Central memory CD4-positive, alpha-beta T cell (primary cell): ENCODE results near the gene SCAMP2.

Experiments used
- DNase-seq: peaks from one replicate; pipeline ENCODE4 v3.0.0; 2022

Gene SCAMP2

DNA sequence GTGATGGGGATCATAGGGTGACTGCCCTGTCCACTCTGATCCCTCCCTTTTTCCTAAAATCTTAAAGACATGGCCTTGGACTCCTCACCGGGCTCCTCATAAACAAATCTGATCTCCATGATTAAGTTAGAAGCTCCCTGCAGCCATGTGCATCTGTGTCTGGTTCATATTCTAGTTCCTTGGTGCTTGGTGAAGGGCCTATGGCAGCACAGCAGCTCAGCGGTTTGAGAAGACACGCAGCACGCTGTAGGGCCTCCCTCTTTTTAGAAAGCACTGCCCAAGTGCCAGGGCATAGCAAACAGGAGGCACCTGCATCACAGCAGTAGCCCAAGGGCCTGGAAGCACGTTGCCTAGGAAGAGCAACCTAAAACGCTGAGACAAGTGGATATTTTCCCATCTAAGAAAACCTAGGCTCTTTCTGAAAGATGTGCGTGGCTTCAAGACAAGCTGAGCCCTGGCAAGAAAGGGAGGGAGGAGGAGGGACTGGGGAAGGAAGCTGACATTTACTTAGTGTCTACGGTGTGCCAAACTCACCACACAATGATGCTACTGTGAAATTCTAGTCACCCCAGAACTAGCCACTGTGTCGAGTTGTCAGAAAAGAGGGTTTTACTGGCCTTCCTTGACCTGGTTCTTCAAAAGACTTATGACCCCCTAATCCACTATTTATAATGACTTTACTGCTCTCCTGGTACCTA lies 15.3 kb downstream of the SCAMP2 start:
- no peak for DNase-seq

DNA sequence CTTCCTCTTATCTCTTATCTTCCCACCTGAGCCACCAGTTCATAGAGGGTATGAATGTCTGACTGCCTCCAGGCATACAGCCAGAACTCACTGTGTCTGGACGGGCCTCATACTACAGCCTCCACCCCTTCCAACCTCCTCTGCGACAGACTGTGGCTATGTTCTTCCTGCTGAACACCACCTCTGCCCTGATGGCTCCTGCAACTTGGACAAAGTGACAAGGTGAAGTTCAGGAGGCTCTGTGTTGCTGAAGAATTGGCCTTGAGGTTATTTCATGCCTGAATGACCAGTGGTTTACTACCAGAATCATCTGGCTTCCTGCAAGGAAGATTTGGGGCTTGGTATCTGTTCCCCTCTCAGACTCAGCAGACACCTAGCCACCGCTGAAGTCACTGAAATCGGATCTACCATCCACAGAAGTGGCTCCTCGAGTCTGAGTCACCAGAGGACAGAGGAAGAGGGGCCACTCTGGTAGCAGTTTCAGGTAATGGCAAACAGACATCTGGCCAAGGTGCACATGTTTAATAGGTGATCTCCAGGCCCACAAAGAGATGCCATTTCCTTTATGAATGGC lies 16.0 kb downstream of the SCAMP2 start:
- no peak for DNase-seq

DNA sequence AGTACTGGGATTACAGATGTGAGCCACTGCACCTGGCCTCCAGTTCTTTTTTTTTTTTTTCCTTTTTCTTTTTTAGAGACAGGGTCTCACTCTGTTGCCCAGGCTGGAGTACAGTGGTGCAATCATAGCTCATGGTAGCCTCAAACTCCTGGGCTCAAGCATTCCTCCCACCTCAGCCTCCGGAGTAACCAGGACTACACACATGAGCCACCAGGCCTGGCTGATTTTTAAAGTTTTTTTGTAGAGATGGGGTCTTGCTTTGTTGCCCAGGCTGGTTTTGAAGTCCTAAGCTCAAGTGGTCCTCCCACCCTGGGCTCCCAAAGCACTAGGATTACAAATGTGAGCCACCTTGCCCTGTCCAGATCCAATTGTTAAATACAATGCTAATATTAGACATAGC lies 16.6 kb downstream of the SCAMP2 start:
- DNase-seq, result no peak

DNA sequence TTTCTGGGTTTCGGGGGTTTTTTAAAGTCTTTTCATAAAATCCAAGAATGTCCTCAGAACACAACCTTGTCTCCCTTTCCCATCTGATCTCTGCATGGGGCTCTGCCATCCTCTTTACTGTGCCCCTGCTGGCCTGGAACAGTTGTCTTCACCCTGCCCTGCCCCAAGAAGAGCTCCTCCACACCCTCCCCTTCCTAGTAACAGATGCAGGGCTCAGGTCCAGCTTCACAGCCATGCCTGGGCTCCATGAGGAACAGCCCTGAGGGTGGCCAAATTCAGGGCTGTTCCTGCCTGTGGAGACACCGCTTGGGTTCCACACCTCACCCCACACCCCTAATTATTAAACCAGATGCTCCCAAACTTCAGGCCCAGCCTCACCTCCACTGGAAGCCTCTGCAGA lies 17.3 kb downstream of the SCAMP2 start:
- no peak for DNase-seq

DNA sequence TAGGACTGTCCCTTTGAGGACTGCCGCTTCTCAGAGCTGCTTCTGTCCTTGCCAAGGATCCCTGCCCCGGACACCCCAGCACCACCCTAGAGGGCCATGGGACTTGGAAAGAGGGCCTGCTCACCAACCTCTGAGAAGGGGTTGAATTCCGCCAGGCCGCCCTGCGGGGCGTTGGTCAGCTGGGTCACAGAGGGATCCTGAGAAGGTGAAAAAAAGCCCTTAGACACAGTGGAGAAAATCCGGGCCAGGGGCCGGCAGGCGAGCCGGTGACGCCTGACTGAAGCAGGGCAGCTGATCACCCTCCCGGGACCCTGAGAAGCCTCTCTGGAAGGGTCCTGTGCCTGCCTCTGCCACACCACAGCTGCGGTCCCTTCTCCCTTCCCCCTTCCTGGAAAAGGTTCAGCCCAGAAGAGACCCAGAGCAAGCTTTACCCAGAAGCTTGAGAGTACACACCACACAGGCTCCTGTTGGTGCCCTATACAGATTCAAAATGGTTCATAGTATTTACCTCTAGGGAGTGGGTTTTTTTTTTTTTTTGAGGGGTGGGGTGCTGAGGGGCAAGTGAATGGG lies 18.6 kb downstream of the SCAMP2 start:
- no peak for DNase-seq

DNA sequence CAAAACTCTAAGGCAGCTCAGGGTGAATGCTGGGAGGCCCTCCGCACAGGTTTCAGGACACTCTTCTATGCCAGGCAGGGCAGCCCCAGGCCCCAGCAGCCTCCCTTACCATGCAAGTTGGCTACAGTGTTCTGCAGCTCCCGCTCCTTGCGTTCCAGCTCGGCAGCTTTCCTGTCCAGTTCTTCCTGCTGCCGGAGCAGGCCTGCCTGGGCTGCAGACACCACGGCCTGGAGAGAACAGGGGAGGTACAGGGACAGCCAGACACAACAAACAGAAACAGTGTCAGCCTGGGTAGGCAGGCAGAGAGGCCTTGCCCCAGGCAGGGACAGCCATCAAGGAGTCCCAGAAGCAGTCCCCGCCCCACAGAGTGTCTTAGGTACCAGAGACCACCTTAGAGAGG lies 21.2 kb downstream of the SCAMP2 start:
- DNase-seq, result no peak

DNA sequence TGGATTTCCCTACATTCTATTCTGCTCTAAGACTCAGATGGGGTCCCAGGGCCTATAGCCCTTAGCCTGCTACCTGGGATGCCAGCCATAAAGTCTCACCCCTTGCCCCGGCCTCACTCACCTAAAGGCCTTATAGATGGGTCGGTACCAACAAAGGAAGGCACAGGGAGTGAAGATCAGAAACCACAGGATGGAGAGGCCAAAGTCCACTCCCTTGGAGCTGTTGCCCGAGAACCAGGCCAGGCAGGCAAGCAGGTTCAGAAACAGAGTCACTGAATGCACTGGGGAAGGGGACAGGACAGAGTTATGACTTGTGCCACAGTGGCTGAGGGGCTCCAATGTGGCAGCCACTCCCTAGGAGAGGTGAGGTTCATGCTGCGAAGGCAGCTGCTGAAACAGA lies 22.8 kb downstream of the SCAMP2 start:
- DNase-seq, result no peak

DNA sequence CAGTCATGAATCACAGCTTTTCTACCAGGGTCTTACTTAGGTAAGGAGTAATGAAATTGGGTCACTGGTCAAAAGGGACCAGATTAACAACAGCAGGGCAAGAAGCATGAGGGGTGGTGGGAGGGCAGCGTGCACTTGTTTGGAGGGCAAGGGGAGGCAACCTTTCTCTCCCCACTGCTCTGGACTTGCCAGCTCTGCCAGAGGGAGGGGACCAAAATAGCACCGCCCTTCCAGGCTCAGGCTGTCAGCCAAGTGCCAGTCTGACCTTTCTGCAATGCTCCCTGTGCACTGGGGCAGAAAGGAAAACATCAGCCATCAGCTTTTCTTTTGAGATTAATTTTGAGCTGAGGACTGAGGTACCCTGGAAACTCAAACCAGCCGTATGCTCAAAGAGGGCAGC lies 25.7 kb downstream of the SCAMP2 start:
- no peak for DNase-seq

DNA sequence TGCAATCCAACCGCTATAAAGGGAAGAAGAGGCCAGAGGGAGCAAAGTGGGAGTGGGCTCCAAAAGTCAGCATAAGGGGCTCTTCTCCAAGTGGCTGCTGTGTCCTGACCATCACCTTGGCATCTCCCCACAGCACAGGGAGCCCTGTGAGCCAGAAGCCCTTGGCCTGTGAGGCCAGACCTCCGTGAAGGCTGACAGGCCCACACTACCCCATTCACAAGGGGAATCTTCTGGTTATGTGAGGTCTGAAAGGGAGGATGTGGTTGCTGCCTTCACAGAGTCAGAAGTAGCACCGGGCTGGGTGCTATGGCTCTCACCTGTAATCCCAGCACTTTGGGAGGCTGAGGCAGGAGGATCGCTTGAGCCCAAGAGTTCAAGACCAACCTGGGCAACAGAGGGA lies 27.6 kb downstream of the SCAMP2 start:
- peak; percentile 25 for DNase-seq

DNA sequence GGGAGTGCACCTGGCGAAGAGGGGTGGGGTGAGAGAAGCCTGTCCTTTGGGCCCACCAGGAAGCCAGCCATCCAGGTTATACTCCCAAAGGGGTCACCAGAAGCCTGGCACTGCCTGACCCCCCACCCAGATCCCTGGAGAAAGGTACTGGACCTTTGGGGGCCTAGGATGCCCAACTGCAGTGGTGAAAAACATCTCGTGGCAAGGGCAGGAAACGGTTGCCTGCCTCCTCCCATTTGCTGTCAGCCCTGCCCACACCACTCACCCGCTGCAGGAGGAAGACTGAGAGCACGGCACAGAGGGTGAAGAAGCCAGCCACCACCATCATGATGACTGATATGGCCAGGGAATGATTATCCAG lies 28.0 kb downstream of the SCAMP2 start:
- peak; percentile 55 for DNase-seq

DNA sequence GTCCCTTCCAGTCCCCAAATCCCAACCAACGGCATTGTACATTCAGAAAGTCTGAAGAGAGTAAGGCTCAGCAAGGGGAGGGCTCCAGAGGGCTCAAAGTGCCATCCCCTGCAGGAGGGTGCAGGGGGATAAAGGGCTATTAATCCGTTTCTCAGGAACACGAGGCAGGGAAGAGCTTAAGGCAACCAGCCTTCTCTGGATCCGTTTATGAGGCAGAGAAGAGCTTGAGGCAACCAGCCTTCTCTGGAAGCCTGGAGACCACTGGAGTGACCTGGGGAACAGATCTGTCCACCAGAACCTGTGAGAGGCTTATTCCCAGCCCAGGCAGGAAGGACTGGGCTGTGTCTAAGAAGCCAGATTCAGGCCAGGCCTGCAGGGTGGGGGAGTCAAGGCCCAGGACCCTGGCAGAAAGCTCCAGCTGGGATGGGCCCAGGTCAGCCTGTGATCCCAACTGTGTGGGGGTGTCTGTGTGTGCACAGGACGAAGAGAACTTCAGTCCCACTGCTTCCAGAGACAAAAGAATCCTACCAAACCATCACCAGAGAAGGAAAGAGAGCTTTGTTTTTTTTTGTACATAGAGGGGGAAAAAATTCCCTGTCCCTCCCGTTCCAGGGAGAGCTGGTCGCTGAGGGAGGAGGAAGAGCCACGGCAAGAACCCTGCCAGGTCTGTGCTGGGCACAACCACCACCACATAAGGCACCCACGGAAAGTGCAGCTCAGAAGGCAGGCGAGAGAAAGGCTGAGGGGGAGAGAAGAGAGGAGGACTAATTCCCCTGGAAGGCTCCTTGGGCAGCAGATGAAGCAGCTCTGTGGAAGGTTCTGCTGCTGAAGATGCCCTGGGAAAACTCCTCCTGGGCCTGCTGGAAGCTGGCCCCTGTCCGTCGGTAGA lies 28.6 kb downstream of the SCAMP2 start:
- DNase-seq, result no peak

DNA sequence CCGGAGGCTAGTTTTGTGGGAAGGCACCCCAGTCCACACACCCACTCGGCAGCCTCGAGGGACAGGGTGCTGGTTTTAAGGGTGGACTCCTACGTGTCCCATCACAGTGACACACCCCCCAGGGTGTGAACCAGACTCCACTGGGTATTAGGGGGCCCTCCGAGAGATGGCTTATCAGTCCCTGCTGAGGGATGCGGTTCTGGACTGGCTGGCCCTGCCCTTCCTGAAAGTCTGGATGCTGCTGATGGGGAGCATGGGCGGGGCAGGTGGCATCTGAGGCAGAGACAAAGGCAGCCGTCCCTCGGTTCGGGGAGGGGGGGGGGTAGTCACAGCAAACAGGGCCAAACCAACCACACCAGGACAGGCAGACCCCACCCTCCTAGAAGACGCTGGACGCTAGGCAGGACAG lies 29.3 kb downstream of the SCAMP2 start:
- DNase-seq, result no peak

DNA sequence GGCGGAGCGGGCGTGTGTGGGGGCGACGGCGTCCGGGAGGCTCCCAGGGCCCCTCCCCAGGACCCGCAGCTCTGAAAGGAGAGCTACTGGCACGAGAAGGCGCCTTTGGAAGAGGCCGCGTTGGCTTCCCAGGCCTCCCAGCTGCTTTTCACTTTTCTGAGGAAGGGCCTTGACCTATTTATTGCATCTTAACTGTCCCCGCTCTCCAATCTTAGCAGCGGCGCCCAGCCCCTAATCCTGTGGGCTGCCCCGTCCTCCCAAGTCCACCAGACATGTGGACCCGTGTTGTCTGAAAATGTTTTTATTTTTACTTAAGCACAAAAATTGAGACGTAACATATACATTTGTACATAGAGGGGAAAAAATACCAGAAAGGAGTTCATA lies 29.7 kb downstream of the SCAMP2 start:
- DNase-seq, result no peak

DNA sequence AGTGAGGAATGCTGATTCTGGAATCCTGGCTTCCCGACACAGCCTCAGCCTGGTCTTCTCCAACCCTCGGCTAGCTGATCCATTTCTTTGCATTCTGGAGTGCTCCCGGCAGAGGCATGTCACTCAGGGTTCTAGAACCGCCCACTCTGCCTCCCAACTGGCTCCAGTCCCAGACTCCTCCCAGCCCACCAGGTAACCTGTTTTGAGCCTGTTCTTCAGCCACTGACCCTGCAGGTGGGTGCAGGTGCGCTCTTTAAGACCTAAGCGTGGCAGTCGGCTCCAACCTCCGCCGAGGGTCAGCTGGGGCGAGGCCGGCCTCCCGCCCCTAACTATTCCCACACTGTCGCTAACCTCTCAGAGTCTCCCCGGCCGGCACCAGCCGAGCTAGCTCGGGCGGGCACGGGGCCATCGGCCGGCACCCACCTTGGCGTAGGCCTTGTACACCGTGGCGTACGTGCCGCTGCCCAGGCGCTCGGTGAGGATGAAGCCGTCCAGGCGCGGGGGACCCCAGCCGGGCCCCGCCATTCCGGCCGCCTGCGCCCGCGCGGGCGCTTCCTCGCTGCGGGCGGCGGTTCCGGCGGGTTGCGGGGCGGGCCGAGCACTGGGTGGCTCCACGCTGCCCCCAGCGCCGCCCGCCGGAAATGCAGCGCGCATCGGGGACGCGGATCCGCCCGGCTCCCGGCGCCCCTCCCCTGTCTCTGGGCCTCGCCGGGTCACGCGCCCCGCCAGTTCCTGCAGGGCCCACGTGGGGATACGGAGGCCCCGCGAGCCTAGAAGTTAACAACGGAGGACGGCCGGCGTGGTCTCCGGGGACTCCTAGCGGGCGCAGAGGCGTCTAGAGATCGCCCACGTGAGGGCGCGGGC lies 30.4 kb downstream of the SCAMP2 start, which contains the start of gene ULK3:
Gene ULK3, minus strand, starts transcription at position 576 of the 864 bp plus-strand sequence. Its CDS starts 51 bp downstream, at position 525.
- peak; percentile 92 for DNase-seq

DNA sequence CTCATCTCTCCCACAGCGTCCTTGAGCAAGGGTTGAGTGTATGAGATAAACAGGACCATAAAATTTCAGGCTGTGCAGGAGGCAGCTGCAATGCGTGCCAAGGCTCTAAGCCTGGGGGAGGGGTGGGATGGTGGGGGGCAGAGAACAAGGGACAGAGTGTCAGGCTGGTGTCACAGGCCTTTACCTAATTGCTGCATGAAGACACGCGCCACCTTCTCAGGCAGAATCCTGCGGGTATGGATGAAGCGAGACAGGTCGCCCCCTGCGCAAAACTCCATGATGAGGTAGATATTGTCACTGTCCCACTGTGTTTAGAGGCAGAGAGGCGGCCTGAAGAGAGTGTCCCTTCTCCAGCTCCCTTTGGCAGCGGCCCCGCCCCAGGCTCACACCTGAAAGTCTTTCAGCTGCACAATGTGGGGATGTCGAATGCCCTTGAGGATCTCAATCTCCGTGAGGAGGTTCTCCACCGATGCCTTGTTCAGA lies 31.2 kb downstream of the SCAMP2 start:
- no peak for DNase-seq

DNA sequence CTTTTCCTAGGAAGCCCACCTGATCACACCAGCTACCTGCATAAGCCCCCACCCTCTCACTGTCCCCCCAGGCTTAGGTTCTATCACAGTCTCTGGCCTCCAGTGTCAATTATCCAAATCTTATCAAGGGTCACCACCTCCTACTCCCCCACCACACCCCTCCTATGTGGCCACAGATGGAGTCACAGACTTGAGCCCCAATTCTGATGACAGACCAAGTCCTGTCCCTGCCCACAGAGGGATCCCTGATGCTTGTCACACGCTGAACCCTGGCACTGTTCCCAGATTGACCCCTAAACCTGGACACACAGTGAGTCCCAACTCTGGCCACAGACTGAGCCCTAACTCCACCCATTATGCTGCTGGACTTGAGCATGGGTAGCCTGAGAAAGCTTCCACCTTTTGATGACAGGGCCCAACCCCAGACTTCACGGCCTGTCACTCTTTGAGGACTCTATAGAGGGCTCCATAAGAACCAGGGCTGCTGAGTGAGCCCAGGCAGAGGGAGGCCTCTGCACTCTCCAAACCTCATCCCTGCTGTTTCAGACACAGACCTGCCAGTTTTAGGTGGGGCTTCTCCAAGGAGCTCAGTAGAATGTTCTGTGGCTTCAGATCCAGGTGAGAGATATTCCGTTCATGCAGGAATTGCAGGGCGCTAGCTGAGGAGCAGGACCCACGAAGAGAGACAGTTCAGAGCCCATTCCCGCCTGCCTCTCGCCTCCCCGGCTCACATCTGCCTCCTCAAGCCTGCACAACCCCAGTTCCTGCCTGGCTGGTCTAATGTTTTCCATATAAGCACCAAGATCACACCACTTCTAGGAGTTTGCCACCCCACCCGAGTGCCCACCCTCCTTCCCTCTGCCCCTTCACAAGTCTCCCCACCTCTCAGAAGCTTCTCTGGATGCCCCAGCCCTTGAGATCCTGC lies 32.1 kb downstream of the SCAMP2 start:
- DNase-seq, result no peak

DNA sequence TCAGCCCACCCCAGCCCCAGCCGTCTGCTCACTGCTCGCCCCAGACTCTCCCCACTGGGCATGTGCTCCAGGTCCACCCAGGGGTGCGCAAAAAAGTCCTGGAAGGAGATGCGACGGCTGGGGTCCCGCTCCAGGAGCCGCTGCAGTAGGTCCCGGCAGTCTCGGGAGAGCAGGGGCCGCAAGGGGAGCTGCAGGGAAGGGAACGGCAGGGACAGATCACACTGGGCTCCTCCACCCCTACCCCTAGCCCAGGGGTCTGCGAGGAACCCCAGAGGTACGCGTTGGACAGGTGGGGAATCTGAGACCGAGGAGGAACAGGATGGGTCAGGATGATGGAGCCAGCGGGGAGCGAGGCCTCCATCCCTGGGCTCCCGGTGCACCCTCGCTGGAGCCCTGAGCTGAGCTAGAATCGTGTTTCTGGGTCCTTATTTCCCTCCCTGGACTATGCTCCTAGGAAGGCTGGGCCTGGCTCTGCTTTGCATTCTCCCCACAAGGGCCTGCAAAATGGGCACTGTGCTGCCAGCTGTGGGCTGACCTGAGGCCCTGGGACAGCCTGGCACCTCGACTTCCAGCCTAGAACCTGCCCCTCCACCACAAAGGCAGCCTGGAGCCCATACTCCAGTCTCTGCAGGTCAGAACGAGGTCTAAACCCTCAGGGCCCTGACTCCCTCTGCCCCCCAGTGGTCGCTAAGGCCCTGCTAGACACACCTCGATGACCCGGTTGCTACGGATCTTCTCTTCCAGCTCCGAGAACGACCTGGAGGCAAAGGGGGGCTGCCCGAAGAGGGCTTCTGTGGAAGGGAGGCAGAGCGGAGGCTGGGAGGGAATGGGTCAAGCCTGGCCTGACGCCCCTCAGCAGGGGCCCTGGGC lies 33.4 kb downstream of the SCAMP2 start:
- DNase-seq, result no peak

DNA sequence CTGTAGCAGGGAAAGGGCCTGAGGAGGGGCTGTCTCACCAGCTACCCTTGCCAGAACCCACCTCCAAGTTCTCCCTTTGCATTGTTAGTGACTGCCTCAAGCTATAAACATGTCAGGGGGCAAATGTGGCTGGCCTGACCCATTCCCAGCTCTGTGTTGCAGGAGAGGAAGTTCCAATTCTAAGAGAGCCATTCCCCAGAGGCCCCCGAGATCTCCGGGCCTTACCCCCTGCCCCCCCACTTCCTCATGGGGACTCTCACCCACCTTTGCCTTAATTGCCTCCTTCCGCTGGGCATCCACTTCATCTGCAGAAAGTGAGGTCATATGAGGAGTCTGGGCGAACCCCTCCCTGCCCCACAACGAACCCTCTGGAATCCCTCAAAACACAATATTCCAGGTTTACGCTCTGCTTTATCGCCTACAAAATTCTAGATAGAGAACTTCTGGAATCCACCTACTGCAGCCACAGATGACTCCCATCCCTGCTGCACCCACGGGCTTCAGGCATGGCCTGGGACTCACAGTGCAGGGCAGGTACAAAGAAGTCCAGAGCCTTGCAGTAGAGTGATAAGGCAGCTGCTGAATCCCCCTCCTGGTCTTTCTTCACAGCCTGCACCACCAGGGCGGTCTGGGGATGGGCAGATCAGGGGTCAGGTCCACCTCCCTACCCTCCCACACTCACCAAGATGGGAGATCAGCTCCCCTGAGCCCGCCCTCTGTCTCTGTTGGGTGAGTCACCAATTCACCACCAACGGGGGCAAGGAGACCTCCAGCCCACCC lies 34.2 kb downstream of the SCAMP2 start:
- no peak for DNase-seq

DNA sequence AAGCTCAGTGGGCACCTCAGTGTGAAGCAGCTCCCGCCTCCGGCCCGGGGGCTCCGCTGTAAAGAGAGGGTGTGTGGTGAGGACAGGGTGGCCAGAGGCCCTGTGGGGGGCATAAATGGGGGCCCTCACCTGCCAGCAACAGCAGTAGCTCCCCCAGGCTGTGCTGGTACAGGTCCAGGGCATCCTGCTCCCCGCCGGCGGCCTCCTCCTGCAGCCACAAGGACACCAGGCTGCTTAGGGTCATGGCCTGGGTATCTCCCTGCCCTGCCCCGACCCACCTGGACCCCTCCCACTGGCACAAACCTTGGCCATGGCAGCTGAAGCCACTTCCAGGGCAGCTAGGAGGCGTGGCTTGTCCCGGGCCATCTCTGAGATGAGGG lies 35.0 kb downstream of the SCAMP2 start:
- no peak for DNase-seq
